Activated CD8-positive, alpha-beta memory T cell treated with anti-CD3 and anti-CD28 coated beads for 4 hours (primary cell): ENCODE results near the gene GIPC1.

Experiments used
- DNase-seq, 2 donors: peaks; one replicate each; pipeline ENCODE4 v3.0.0-alpha.2; 2020; ENCODE audit warnings: low read depth in 2 of 2

GIPC1 gene

DNA sequence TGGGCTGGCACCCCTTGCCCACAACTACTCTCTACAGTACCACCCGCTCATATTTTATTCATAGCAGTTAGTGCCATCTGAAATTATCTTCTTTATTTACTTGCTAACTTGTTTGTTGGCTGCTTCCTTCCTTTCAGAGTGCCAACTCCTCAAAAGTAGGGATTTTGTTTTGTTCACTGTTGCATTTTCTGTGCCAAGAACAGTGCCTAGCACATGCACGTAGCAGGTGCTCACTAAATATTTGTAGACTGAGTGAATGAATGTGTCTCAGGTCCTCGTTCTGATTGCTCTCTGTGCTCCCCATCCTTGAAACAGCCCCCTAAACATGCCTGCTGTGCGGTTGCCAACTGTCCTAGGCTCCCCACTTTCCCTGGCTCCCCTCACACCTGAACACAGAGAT is 1.5 kb downstream of the GIPC1 start:
- no peak for DNase-seq

DNA sequence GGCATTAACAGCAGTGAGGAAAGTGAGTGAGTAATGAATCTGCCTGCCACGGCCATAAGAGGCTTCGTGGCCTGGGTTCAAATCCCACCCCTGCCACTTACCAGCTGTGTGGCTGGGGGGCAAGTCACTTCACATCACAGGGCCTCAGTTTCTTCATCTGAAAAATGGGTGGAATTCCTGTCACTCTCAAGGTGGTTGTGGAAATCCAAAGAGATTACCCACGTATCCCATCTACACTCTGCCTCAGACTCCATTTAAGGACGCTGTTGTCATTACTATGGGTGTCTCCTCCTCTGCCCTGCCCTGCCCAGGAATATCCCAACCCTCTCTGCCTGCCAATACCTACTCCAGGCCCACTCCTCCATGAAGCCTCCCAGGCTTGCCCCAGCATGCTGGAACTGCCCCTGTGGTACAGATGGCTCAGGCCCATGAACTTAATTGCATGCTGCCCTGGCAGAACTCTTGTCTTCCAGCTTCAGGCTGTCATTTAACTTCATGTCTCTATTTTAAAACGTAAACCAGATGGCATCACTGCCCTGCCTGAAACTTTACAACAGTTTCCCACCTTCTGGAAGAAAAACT is 3.1 kb downstream of the GIPC1 start:
- no peak for DNase-seq

DNA sequence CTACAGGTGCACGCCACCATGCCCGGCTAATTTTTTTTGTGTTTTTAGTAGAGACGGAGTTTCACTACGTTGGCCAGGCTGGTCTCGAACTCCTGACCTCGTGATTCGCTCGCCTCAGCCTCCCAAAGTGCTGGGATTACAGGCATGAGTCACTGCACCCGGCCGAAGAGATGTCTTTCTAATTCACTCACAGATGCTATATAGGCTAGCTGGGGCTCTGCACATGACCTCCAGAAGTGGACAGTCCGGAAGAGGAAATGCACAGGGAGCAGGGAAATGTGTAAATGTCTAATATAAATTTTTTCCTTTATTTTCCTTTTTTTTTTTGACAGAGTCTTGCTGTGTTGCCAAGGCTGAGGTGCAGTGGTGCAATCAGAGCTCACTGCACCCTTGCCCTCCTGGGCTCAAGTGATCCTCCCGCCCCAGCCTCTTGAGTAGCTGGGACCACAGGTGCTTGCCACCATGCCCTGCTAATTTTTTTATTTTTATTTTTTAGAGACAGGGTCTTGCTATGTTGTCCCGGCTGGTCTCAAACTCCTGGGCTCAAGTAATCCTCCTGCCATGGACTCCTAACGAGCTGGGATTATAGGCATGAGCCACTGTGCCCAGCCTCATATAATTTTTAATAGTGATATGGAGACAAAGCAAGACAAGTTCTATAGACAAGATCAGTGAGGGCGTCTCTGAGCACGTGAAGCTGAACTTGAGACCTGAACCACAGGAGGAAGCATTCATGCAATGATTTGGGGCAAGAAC is 8.4 kb downstream of the GIPC1 start:
- DNase-seq: no peak

DNA sequence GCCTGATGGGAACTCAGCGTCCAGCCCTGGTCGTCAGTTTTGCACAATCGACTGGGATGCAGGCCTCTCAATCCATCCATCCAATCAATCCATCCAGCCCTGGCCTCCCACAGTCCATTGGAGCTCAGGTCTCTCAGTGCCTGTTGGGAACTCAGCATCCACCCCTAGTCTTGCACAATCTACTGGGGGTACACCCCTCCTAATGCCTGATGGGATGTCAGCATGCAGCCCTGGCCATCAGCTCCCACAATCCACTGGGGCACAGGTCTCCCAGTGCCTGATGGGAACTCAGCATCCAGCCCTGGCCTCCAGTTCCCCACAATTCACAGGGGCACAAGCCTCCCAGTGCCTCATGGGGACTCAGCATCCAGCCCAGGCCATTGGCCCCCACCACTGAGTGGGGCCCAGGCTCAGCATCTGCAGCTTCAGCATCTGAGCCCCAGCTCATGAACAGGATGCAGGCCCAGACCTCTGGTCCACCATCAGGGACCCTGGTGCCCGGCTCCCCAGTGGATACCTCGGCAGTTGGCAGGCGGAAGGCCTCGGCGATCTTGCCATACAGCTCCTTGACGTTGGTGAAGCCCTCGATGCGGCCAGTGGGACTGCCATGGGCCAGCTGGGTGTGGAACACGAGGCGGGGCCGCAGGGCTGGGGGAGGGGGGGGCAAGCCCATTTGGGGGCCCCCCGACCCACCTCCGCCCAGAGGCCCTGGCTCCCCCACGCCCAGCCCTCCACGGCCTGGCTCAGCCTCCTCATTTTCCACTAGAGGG is 13.6 kb downstream of the GIPC1 start:
- DNase-seq: no peak

DNA sequence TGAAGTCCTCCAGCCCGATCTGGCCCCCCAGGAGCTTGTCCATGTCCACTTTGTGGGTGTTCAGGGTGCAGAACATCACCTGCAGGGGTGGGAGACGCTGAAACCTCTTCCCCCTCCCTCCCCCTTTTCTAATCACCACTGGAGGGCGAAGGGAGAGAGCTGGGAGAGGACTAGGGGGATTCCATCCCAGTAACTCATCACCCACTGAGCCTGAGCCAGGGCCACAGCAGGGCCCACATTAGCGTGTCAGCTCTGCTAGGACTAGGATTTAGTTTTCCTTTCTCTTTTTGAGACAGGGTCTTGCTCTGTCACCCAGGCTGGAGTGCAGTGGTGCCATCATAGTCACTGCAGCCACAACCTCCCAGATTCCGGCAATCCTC is 15.2 kb downstream of the GIPC1 start:
- no peak for DNase-seq

DNA sequence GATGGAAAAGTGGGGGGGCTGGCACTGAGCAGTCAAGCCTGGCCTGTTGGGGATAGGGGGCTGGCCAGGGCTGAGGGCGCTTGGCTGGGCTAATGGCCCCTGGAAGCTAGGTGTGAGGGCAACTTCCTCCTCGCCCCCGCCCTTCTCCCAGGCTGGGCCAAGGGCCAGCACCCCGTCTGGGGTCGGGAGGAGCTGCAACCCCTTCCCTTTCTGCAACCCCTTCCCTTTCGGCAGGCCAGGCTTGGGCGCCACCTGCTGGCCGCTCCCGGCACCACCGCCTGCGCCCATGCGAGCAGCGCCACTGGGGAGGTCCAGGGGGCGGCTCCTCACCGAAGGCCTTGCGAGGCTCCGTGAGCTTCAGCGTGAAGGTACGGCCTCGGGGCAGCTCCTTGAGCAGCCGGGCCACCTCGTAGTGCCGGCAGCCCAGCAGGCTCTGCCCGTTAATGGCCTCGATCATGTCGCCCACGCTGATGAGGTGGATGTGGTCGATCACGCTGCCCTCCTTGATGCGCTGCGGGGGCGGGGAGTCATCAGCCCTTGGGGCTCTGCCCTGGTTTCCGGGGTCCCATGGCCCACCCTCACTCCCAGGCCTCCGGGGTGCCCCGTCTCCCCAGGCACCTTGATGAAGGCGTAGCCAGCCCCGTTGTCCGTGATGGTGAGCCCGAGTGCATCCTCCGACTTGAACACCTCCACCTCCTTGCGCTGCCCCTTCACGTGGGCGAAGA is 15.8 kb downstream of the GIPC1 start:
- peak; percentile 35 to 48 for DNase-seq

DNA sequence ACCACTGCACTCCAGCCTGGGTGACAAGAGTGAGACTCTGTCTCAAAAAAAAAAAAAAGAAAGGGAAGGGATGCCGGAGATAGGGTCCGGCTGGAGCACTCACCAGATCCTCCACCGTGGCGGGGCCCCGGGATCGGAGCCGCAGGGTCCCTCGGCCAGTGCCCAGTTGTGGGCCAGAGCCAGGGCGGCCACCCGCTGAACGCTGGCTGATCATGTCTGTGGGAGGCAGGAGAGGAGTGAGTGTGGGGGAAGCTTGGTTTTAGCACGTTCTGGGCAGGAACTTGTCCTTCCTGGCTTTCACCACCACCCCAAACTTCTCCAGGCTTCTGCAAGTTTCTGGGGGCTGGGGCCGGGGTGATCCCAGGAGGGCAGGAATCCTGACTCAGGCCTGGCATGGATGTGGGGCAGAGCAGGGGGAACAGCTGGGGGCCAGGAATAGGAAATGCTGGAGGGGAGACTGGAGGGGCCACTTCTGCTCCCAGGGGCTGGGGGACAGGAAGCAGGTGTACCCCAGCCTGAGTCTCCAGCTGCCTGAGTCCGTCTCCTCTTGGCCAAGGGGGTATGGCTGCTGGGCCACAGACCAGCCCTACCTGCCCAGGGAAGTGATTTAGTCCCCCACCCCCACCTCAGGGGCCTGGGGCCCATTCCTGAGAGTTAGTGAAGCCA is 16.5 kb downstream of the GIPC1 start:
- no peak for DNase-seq

DNA sequence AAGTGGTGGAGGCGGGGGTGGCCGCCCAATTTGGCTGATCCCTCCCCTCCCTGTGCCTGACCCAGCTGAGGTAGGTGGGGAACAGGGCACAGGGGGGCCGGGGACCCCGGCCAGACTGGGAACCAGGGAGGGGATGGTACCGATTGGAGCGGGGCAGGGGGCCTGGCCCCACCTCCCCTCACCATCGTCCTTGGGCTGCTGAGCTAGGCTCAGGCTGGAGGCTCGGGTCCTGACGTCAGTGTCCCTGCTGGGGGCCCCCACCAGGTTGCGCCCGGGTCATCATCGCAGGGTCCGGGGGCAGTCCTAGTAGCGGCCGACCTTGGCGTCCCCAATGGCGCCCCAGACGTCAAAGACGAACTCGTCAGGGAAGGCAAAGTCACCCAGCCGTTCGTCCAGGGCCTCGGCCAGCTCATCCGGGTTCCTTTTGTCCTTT is 17.8 kb downstream of the GIPC1 start:
- DNase-seq: no peak

DNA sequence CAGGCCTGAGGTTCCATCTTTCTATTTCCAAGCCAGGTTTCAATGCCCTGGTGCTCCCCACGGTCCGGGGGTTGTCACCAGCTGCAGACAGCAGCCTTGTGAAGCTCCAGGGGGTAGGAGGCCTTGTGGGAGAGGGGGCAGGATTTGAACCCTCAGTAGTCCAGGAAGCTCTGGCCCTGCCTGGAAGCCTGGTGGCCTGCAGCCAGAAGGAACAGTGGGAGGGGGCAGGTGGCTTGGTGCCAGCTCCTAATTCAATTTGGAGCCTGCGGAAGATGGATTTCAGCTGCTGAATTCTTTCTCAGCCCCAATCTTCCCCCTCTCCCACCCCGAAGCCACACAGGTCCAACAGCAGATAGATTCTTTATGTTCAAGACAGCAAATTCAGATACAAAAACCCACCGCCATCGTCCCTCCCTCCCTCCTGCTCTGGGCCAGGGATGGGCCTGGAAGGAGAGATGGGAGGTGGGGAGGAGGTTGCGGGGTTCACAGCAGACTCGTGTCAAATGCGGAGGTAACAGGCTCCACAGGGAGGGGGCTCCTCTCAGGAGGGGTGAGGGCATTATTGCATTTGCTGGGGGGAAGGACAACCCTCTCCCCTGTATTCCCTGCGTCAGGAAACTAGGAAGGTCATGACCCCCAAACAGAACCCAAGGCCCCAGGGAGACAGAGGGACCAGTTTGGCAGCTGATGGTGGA is 18.4 kb downstream of the GIPC1 start:
- no peak for DNase-seq

DNA sequence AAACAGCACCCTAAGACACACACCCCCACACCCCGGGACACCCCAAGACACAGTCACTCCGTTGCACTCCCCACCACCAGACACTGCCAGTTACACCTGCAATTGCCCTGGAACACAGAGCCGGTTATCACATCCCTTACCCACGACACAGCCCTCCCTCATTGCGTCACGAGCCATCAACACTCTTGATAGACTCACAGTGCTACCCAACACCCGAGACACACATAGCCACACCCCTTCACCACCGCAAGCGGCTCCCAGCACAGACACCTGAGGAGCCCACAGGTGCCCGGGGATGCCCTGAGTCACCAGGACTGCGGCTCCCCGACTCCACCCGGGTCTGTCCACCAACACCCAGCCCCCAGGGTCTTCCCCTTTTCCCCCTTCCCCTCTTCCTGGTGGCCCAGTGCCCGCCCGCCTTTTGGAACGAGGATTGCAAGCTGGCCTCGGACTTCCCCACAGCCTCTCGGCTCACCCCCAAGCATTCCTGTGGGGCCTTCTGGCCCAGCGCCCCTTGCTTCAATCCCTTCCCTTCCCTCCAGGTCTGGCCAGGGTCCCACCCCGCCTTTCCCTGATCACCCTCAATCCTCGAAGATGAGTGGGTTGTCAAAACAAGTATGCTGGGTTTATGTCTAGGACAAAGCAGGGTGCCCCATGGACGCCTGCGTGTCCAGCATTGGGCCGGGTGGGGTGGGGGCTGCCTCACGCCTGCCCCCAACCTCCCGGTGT is 19.1 kb downstream of the GIPC1 start:
- DNase-seq: peak in 1 of 2 donors; percentile 27

DNA sequence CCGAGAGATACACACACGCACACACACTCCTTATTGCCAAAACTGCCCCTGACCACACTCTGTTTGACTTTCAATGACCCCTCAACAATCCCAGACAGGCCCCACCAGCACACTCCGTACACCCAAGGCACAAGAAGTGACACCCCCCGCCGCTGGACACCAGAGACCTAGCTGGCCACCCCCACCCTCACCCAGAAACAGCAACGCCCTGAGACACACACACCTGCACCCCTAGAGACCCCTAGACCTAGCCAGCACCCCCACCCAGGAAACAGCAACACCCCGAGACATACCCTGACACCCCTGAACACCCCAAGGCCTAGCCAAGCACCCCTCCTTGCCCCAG is 19.6 kb downstream of the GIPC1 start:
- DNase-seq: no peak

DNA sequence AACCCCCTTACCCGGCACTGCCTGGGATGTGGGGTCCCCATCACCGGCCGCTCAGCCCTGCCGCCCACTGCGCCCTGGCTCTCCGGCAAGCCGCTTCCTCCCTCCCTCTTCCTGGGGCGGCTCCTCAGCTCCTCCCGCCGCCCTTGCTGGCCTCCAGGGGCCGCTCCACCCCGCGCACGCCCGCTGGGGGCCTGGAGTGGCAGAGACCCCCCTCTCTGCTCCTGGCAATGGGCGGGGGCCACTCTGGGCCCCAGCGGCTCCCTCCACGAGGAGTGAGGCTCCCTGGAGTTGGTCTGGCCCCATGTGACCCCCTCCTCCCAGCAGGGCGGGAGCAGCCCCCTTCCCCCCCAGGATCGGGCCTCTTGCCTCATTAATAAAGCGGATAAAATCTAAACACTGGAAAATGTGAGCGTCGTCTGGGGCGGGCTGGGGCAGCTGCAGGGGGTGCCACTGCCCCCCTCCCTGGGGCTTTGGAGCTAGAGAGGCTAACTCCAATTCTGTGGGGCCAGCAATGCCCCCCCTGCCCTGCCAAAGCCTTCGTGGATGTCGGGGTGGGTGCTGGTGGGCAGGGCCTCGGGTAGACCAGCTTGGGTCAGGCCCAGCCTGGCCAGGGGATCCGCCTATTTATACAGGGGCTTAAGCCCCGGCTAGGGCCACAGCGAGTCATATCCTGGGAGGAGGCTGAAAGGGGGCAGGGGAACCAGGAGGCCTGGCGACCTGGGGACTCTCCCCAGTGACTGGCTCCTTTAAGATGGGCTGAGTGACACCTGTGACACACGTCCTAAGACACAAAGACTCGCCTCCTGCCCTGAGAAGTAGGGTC is 20.5 kb downstream of the GIPC1 start, which contains the start of gene PTGER1:
Gene PTGER1 (minus strand): TSS at position 104 of the 823 bp plus-strand sequence. CDS start 1,034 bp downstream, outside the sequence.
- DNase-seq: no peak

DNA sequence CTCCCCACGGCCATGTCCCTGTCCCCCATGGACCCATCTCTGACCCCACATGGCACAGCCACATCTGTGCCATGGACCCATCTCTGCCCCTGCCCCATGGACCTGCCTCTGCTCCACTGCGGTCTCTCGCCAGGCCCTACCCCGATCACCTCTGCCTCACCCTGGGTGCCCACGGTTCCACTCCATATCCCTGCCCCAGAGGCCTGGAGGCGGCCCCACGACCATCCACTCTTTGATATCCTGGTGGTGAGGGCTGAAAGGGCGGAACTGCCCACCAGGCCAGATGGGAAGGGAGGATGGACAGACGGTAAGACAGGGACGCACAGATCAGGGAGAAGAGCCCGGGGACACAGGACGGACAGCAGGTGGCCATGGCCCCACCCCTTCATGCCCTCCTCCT is 21.1 kb downstream of the GIPC1 start:
- no peak for DNase-seq

DNA sequence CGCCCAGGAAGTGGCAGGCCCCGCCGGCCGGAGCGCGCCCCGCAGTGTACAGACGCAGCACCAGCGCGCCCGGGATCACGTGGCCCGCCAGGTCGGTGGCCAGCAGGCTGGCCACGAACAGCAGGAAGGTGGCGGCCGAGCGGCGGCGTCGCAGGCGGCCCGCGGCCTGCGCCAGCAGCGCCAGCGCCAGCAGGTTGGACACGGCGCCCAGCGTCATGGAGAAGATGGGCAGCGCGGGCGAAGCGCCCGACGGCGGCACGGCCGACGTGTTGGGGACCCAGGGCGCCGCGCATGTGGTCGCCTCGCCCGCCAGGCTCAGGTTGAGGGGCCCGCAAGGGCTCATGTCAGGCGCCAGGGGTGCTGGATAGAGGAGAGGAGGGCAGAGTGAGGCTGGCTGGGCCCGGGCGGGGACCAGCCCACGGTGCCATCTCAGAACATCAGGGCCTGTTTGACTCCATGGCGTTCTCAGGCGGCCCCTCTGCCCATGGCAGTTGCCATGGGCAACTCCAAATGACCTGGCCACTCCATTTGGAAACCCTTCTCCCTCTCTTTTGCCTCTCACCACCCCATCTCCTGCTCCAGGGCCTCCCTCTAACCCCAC is 21.8 kb downstream of the GIPC1 start:
- no peak for DNase-seq

DNA sequence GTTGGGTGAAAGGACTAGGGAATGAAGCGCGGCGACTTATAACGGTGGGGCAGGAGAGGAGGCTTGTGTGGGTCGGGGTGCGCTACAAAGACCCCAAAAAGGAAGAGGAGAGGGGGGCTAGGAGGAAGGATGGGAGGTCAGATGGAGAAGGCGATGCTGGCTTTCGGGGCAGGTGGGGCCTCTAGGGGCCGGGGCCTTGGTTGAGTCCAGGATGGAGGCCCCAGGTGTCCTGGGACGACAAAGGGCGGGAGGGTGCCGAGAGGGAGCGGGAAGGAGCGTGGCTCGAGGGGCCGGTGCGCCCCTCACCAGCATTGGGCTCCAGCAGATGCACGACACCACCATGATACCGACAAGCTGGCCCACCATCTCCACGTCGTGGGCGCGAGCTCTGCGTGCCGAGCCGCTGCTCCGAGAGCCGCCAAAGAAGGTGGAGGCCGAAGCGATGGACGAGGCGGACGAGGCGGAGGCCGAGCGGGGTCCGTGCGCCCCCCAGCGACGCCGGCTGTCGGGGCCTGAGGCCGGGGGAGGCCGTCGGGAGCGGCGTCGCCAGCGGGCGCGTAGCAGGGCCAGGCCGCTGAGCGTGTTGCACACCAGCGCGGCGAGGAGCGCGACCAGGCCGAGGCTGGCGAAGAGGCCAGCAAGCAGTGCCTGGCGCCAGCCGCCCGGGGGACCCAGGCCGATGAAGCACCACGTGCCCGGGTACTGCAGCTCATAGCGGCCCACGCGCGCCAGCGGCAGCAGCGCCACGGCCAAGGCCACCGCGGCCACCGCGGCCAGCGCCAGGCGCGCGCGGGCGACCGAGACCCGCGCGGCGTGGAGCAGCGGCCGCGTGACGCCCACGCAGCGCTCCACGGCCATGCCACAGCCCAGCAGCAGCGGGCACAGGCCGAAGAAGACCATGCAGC is 22.6 kb downstream of the GIPC1 start:
- no peak for DNase-seq

DNA sequence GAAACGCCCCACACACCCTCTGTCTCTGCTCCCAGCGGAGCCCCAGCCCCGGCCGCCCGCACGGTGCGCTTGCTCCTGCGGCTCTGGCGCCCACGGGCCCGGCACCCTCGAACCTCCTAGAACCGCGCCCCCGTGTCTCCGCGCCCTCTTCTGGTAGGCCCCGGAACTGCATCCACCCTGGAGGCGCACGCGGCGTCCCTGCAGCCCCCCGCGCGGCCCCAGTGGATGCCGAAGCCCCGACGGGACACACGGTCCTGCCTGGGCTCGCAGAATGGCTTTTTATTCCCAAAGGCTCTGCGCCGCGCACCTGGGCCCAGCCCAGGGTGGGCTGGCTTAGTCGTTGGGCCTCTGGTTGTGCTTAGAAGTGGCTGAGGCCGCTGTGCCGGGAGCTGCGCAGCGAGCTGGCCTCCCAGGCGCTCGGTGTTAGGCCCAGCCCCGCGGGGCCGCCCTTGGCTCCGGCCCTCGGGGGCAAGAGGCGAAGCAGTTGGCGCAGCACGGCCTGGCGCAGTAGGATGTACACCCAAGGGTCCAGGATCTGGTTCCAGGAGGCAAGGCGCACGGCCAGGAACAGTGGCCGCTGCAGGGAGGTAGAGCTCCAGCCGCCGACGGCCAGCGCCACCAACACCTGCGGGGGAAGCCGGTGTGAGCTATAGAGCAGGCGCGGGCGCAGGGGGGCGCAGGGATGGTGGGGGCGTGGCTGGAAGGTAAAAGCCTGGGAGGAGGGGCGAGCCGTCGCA is 23.6 kb downstream of the GIPC1 start:
- DNase-seq: peak; percentile 66 to 83

DNA sequence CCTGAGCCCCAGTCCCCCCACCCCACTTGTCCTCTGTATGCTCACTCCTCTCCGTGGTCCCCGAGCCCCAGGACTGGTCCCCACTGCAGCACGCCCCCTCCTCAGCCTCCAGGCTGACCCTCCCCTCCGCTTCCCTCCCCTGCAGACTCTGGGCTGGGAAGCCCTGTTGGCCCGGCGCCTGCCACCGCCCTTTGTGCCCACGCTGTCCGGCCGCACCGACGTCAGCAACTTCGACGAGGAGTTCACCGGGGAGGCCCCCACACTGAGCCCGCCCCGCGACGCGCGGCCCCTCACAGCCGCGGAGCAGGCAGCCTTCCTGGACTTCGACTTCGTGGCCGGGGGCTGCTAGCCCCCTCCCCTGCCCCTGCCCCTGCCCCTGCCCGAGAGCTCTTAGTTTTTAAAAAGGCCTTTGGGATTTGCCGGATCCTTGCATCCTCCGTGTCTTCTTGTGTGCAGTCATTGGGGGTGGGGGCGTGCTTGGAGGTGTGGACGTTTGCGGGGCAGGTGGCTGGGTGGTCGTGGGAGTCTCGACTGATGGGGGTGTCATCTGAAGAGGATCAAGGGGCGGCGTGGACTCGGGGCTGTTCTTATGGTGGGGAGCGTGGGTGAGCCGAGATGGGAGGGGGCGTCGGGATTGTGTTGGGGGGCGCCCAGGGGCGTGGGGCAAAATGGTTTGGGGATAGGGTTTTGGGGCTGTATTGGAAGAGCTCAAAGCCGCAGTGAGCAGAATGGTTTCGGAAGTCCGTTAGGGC is 24.3 kb downstream of the GIPC1 start:
- DNase-seq: no peak
